Tibial artery (tissue), 4 donors: ENCODE results near the gene TBC1D30.

Experiments used
- DNase-seq, 2 donors: peaks; one replicate each; pipeline ENCODE4 v3.0.0-alpha.2; 2019
- H3K27ac ChIP-seq, 2 donors: fragments of 200-600 bp; sonication (generic) in 1 of 2; 1 replicate in 1 of 2; 2 replicates in 1 of 2; pipeline ENCODE4 v1.5.1; 2018 to 2019; ENCODE audit warnings: mild to moderate bottlenecking in 1 of 2
- H3K27me3 ChIP-seq, 2 donors: fragments of 200-600 bp; sonication (generic) in 1 of 2; one replicate each; pipeline versions ENCODE4 v1.5.1 to v1.6.0; 2016 to 2019
- H3K36me3 ChIP-seq, 3 donors: fragments of 200-600 bp; sonication (generic) in 2 of 3; one replicate each; pipeline ENCODE4 v1.5.1; 2016 to 2019; ENCODE audit warnings: mild to moderate bottlenecking in 2 of 3
- H3K4me1 ChIP-seq, 4 donors: fragments of 200-600 bp; sonication (generic) in 2 of 4; 1 replicate in 3 of 4; 2 replicates in 1 of 4; pipeline ENCODE4 v1.5.1; 2016 to 2019
- H3K4me3 ChIP-seq, 2 donors: fragments of 200-600 bp; sonication (generic) in 1 of 2; 1 replicate in 1 of 2; 2 replicates in 1 of 2; pipeline ENCODE4 v1.5.1; 2018 to 2019; ENCODE audit warnings: mild to moderate bottlenecking in 2 of 2
- H3K9me3 ChIP-seq, 3 donors: fragments of 200-600 bp; sonication (generic) in 1 of 3; one replicate each; pipeline ENCODE4 v1.5.1; 2016 to 2019
- intact Hi-C: fragments of 100-400 bp; cut with DNase I; formaldehyde crosslinking; loops from one replicate; pipeline ENCODE4 v1.15.0; 2023; ENCODE audit warnings: low total_unique reads
- TF ChIP-seq, protein P1 (sequence below), 2 experiments: fragments of 200-600 bp in 1 of 2; fragments of 450-650 bp in 1 of 2; IDR thresholded peaks; one replicate each; pipeline ENCODE4 v1.5.1; 2017 to 2019; ENCODE audit warnings: antibody characterized with exemption in 2 of 2, mild to moderate bottlenecking in 1 of 2, moderate library complexity in 1 of 2

Gene TBC1D30

GRCh38 chr12:64912516-64913255, 88.2 kb downstream of the TBC1D30 start:
- TF ChIP-seq, protein P1, sequence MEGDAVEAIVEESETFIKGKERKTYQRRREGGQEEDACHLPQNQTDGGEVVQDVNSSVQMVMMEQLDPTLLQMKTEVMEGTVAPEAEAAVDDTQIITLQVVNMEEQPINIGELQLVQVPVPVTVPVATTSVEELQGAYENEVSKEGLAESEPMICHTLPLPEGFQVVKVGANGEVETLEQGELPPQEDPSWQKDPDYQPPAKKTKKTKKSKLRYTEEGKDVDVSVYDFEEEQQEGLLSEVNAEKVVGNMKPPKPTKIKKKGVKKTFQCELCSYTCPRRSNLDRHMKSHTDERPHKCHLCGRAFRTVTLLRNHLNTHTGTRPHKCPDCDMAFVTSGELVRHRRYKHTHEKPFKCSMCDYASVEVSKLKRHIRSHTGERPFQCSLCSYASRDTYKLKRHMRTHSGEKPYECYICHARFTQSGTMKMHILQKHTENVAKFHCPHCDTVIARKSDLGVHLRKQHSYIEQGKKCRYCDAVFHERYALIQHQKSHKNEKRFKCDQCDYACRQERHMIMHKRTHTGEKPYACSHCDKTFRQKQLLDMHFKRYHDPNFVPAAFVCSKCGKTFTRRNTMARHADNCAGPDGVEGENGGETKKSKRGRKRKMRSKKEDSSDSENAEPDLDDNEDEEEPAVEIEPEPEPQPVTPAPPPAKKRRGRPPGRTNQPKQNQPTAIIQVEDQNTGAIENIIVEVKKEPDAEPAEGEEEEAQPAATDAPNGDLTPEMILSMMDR (IDR thresholded peaks at IDR 0.05) = no peak
- H3K27me3 ChIP-seq = no peaks in the 10 kb centered on the region
- H3K4me1 ChIP-seq = peaks cover 0 to 30% (median 7%) of the 10 kb centered on the region in 4 donors
- H3K36me3 ChIP-seq = no peaks in the 10 kb centered on the region
- H3K27ac ChIP-seq = no peak overlapping the region
- H3K9me3 ChIP-seq = no peaks in the 10 kb centered on the region
- intact Hi-C loops = no loop called here
- H3K4me3 ChIP-seq = no peak overlapping the region
- DNase-seq = no peak

DNA sequence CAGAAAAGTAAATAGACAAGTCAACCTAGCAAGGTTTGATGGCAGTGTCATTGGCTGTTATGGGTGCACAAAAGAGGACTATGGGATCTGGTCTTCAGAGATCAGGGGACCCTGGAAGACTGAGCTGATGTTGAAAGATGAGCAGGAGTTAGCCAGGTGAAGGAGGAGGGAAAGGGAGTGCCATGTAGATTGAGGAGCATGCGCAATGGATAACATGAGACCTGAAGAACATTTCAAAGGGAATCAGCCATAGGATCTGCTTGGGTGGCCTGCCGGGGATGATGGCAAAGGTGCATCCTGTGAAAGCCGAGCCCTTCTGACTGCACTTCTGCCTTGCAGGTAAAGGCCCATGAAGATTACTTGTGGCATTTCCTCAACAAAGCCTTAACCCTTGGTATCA, 90.8 kb downstream of the TBC1D30 start:
- Histone ChIP-seq H3K27ac (no peak overlapping the region), H3K4me3 (no peak overlapping the region), H3K36me3 (no peaks in the 10 kb centered on the region), H3K4me1 (peaks cover 0 to 30% (median 7%) of the 10 kb centered on the region in 4 donors), H3K27me3 (no peaks in the 10 kb centered on the region), H3K9me3 (no peaks in the 10 kb centered on the region)
- TF ChIP-seq, protein P1 (IDR thresholded peaks at IDR 0.05) = no peak
- intact Hi-C loops = no loop called here
- DNase-seq = no peak

GRCh38 chr12:64916411-64917261, 92.2 kb downstream of the TBC1D30 start:
- DNase-seq = no peak
- intact Hi-C loops = no loop called here
- H3K27ac ChIP-seq = no peak overlapping the region
- H3K9me3 ChIP-seq = no peaks in the 10 kb centered on the region
- no peaks in the 10 kb centered on the region for H3K27me3 ChIP-seq
- H3K4me3 ChIP-seq = no peak overlapping the region
- H3K36me3 ChIP-seq = no peaks in the 10 kb centered on the region
- H3K4me1 ChIP-seq = peaks cover 0 to 22% (median 6%) of the 10 kb centered on the region in 4 donors
- TF ChIP-seq, protein P1 (IDR thresholded peaks at IDR 0.05) = no peak

DNA sequence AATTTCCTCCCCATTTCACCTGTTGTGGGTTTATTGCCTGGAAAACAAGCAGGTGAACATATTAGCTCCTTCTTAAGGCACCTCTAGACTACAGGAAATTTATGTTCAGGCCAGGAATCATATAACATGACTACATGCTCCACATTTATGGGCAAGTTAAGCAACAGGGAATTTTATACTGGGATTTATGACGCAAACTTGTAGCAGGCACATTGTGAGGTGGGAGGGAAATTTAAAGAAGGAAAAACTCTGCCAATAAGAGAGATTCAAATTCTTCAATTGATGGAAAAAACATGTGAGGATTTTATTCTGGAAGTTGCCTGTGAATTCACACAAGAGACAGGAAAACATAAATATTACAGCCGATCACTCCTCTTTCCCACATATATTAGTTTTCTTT, 93.9 kb downstream of the TBC1D30 start:
- intact Hi-C loops = no loop called here
- TF ChIP-seq, protein P1 (IDR thresholded peaks at IDR 0.05) = no peak
- no peak for DNase-seq

GRCh38 chr12:64918801-64919200, 94.4 kb downstream of the TBC1D30 start:
- H3K36me3 ChIP-seq = no peaks in the 10 kb centered on the region
- DNase-seq = no peak
- H3K9me3 ChIP-seq = no peaks in the 10 kb centered on the region
- TF ChIP-seq, protein P1 (IDR thresholded peaks at IDR 0.05) = no peak
- no peaks in the 10 kb centered on the region for H3K27me3 ChIP-seq
- intact Hi-C loops = no loop called here
- peaks cover 0 to 3% (median 0%) of the 10 kb centered on the region in 4 donors for H3K4me1 ChIP-seq
- no peak overlapping the region for H3K4me3 ChIP-seq
- H3K27ac ChIP-seq = no peak overlapping the region

More for the DNA sequence above, 93.9 kb downstream of the TBC1D30 start:
- no peak overlapping the region for H3K27ac ChIP-seq
- H3K4me3 ChIP-seq = no peak overlapping the region
- peaks cover 0 to 6% (median 0%) of the 10 kb centered on the region in 4 donors for H3K4me1 ChIP-seq
- H3K9me3 ChIP-seq = no peaks in the 10 kb centered on the region
- no peaks in the 10 kb centered on the region for H3K27me3 ChIP-seq
- no peaks in the 10 kb centered on the region for H3K36me3 ChIP-seq
